DMS79 treated with DMSO at 0.1 percent for 48 hours (cell line): Measurements from ENCODE around the gene ROPN1L.
"Not testable (repeated sequence)": the region's sequence is repeated elsewhere in the genome, so short reads cannot be mapped to it uniquely, and the experiment has no call there.

Experiments
- DNase-seq: peaks from one replicate; lab custom pipeline; 2025; lab: John Stamatoyannopoulos, UW

ROPN1L gene

DNA sequence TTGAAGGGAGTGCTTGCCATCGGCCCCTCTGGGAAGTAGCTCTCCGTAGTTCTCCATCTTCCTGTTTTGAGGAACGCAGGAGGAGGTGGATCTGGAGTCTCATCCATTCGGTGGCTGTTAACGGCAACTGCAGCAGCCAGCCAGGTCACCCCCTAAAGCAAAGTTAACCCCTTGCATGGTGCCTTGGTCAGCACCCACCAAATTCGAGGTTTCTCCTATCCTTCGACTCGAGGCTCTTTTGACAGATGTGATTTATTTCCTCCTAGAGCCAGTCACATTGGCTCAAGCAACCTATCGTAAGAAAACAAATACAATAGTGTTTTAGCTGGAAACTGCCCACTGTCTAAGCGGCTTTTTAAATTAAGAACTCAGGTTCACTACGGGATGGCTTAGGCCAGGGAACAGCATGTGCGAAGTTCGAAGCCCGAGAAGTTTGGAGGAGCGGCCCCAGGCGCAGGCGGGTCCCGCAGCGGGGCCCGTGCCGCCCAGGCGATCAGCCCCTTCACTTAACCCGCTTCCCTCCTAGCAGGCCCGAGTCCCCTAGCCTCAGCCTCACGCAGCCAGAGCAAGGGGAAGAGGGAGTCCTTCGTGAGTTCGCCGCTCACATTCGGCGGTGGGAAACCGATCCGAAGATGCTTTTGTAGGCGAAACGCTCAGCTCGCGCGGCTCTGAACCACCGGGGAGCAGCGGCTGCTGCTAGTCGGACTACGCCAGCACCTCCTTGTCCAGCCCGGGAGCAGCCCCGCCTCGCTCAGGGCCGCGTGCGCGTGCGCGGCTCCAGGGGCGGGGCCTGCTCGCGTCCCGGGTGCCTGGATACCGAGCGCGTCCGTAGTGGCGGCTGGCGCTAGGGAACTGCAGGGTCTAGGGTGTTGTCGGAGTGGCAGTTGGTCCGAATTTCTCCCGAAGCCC lies at the start of gene ROPN1L:
ROPN1L (plus strand) TSS at position 797 of the 909 bp plus-strand sequence. CDS start 289 bp downstream, outside the sequence.
- DNase-seq, result peak; percentile 49

DNA sequence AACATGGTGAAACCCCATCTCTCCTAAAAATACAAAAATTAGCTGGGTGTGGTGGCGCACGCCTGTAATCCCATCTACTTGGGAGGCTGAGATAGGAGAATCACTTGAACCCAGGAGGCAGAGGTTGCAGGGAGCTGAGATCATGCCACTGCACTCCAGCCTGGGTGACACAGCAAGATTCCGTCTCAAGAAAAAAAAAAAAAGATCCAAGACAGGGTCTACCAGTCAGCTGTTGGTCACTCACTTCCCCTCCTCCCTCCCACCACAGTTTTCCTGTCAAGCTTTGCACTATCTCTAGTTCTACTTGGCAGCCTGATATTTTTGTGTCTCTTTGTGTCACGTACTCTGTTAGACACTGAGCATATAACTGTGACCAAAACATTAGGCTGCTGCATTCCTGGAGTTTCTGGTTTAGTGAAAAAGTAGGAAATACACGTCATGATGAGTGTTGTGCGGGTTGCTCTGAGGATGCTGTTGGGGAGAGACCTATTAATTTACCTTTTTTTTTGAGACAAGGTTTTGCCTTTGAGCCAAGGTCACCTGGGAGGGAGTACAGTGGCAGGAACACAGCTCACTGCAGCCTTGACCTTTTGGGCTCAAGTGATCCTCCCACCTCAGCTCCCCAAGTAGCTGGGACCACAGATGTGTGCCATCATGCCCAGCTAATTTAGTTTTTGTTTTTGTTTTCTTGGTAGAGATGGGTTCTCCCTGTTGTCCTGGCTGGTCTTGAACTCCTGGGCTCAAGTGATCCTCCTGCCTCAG lies 48.9 kb upstream of the ROPN1L start:
- DNase-seq, result not testable (repeated sequence)

DNA sequence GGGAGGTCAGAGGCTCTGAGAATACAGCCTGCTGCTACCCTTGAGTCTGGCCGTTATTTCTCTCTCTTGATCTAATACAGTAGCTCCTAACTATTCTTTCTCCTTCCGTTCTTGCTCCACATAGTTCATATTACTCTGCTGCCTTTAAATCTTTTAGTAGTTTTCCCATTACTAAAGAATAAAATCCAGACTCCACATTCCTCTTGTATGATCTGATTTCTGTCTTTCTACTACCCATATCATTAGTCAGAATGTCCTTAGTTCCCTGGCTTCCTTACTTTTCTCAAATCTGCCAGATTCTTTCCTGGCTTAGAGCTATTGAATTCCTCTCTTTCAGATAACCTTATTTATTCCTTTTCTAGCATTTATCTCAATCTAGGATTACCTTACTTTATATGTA lies 48.2 kb upstream of the ROPN1L start:
- no peak for DNase-seq

DNA sequence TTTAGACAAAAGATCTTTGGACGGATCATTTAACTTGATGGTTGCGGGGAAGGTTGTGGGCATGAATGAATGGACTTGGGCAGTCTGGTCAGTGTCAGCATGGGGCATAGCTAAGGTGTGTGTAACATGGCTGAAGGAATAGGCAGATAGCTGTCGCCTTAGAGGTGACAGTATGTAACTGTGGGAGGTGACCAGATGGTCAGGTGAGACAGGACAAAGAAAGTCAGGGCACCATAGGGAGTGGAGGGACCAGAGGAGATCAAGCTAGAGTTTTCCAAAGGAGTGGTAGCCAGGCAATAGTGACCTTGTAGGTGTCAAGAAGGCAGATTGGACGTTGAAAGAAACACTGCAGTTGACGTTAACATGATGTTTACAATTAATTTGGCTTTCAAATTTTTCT lies 45.1 kb upstream of the ROPN1L start:
- no peak for DNase-seq

DNA sequence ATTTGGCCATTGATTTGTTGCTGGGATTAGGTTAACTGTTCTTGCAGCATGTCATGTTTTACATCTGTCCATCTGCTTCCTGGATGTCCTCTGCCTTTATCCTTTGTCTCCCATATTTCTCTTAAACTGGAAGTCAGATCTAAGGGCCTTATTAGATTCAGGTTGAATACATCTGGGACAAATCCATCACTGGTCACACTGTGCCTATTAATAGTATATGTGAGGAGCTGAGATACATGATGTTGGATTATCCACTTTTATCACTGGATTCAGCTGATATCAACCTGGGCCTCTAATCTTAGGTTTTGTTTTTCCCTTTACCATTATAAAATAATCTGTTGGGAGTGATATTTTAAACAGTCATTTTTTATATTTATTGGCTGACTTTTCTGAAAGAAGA lies 41.8 kb upstream of the ROPN1L start:
- DNase-seq, result no peak

DNA sequence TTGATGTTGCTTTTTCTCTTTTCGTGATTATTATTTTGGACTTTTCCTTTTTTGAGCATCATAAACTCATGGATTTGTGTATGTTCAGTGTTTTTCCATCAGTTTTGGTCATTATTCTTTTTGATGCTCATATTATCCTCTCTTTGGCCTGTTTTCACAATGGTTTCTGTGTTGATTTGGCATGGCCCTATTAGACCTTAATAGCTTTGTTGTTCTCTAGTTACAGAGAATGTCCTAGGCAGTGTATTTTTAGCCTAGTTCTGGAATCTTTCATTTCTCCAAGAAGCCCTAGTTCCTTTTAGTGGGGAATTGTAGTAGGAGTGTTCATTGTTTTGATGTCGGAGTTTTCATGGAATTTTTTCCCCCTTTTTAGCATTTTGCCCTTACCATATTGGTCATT lies 41.3 kb upstream of the ROPN1L start:
- no peak for DNase-seq

DNA sequence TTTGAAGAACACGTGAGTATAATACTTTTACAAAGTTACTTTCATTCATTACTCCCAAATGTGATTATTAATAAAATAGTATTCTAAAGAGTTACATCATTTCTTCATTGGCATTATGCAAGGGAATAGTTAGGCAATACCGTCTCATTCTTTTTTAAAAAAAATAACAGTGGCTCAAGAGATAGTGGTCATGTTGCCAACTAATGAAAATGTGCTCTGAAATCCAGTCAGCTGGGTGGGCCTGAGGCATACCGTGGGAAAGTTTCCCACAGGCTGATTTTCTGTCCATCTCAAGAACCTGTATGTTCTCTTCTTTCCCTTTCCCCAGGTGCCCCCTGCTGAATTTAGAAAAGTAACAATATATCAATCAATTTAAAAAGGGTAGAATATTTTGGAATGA lies 40.8 kb upstream of the ROPN1L start:
- no peak for DNase-seq

DNA sequence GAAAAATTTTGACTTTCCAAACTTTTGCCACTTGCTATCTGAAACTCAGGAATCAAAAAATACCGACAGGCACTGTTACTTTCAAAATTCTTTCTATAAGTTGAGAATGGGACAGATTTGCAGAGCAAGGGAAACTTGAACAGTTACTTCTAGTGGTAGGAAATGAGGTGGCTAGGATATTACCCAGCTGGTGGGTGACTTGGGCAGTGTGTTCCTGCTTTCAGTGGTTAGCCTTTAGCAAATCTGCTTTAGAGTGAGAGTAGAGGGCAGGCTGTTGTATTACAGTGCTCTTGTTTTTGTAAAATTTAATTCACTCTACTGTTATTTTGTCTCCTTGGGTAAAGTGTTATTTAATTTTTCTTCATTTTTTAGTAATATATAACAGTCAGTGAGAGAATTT lies 40.2 kb upstream of the ROPN1L start:
- DNase-seq, result no peak

DNA sequence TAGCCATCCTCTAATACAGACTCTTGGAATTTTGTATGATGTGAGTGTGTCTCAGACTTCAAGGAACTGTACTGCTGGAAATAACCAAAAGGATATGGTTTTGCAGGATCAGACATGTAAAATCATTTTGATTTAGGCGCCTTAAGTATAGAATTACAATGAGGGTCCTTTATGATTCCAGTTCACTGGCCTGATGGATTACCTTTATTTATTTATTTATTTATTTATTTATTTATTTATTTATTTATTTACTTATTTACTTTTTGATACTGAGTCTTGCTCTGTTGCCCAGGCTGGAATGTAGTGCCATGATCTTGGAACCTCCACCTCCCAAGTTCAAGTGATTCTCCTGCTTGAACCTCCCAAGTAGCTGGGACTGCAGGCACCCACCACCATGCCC lies 37.9 kb upstream of the ROPN1L start:
- DNase-seq, result no peak

DNA sequence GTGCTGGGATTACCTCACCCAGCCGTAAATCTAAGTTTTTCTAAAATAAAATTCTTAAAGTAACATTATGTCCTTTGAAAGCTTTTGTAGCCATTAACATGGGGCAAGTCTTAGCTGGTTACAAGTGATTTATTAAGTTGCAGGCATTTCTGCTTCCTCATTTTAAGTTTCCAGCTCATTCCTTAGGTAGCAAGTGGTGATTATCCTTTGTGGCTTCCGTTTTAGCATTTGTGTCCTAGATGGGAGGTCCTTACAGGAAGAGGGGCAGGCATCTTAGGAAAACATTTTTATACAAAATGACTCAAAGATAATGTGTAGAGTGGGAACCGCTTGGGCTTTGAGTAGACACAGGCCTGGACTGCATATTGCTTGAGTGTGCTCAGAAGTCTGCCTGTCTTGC lies 35.0 kb upstream of the ROPN1L start:
- DNase-seq, result no peak

DNA sequence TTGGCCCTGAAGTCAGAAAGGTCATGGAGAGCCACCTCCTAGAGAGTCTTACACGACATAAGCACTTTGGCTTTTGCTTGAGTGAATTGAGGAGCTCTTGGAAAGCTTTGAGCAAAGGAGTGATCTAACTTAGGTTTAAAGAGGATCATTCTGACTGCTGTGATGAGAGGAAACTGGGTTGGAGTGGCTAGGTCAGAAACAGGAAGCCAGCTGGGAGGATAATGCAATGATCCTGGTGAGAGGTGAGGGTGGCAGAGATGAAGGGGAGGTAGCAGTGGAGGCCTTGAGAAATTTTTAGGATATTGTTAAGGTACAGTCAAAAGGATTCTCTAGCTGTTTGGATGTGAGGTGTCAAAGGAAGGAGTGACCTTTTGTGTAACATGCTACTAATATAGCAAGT lies 32.2 kb upstream of the ROPN1L start:
- no peak for DNase-seq

DNA sequence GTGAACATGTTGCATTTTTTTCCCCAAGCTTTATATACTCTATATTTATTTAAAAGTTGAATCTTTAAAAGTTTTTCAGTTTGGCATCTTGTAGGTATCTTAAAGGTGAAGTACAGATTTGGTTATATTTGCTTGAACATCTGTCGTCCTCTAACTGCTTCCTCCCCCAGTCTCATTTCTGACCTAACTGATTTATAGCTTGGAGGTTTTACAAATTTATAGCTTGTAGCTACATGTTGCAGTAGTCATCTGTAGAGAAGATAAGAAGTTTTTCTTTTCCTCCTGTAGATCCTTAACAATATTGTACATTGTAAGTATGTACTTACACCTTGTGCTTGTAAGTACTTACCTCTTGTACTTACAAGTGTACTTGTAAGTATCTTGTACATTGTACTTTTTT lies 31.0 kb upstream of the ROPN1L start:
- no peak for DNase-seq

DNA sequence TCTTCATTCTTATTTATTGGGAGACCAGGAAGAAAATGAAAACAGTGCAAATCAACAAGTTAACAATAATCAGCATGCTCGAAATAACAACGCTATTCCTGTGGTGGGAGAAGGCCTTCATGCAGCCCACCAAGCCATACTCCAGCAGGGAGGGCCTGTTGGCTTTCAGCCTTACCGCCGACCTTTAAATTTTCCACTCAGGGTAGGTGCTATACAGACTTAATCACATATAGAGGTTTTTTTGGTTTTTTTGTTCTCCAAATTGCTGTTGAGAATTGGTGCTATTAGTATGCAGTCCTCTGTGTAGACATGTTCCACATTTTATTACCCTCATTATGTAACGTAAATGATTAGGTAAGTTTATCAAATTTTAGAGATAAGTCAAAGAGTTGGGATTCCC lies 30.3 kb upstream of the ROPN1L start:
- DNase-seq, result no peak

DNA sequence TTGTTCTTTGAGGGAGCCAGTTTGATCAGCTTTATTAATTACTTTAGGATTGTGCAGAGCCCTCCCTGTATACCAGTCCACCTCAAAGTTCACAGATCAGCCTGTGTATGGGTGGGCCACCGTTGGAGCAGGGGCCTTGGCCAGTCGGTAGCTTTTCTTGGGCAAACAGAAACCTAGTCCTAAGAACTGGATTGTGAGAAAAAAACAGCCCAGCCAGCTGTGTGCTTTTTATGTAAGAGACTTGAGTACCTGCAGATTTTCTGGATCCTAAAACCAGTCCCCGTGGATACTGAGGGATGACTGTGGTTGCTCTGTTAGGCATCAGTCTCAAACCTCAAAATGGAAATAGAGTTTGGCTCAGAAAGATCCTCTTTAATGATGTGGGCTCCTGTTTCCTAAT lies 24.8 kb upstream of the ROPN1L start:
- DNase-seq, result no peak

DNA sequence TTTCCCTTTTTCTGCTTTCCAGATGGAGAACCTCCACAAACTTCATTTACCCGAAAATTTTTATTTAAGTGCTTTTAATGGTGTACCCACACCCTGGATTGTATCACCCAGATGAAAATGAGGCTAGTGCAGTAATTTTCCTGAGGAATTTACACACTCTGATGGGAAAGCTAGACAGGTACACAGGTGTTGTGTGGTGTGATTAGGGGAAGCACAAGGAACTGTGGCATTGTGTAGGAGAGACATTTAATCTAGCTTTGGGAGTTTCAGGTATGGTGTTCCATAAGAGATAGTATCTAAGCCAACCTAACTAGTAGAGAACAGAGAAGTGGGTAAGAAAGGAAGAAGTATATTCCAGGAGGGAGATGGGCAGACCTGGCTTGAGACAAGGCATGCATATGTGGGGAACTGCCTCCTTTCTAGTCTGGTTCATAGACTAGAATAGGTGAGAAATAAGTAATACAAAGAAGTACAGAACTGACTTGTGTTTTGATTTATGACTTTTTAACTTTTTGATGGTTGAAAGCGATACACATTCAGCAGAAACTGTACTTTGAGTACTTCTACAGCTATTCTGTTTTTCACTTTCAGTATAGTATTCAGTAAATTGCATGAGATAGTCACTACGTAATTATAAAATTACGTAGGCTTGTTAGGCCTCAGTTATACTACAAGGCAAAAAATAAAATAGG lies 22.9 kb upstream of the ROPN1L start:
- no peak for DNase-seq

DNA sequence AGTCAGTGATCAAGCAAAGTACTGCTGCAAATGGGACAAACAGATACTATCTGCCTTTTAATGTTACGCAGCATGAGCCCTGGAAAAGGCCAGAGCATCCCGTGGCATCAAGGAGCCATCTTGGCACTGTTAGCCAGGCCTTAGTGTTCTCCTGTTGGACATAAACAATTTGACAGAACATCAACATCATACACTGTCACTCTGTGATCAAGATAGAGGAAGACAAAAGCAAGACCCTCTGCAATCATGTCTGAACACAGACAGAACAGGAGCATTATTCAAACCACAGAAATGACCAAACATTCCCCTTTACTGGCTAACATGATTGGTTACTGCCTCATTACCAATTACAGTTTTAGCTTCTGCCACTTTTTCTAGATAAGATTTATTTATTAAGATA lies 21.2 kb upstream of the ROPN1L start:
- no peak for DNase-seq

DNA sequence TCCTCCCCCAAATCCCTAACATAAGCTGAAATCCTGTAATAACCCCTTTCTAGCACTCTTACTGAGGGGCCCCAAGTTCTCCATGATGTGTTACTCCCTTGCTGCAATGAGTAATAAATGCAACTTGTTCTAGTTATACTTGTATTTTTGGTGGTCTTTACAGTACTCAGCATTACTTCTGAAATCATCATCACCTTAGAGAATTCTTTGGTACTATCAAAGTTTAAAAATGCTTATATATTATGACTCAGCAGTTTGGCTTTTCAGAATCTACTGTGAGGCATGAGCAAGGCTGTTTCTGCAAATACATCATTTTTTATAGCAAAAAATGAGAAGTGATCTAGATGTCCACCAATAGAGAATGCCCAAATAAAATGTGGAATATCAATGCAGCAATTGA lies 20.7 kb upstream of the ROPN1L start:
- DNase-seq, result no peak

DNA sequence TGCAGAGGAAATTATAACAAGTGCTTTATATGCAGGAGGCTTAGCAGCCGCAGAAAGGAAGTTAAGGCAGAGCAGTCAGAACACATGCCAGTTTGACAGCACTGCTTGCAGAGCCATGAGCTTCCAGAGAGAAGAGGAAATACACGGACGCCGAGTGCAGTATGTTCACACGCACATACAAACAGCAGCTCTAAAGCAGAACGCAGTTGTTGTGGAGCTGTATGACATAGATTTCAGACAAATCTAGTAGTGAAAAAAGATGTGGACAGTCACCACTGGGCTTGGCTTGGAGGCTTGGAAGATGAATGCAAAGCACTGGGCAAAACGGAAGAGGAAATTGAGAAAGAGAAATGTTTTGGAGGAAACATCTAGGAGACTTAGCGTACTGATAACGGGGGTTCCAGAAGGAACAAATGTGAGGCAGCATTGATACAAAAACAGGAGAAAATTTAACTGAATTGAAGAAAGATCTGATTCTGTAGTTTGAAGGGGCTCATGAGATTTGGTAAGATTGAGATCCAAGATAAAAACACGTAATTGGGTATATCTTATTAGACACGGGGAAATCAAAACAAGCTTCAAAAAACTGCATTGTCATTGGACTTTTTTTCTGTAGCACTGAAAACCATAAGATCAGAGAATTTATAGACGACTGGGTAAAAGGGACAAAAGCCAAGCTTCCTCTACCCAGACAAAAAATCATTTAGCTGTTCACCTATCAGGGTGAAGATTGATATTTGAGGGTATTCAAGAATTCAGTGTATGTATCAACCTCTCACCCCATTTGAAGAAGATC lies 19.6 kb upstream of the ROPN1L start:
- no peak for DNase-seq

DNA sequence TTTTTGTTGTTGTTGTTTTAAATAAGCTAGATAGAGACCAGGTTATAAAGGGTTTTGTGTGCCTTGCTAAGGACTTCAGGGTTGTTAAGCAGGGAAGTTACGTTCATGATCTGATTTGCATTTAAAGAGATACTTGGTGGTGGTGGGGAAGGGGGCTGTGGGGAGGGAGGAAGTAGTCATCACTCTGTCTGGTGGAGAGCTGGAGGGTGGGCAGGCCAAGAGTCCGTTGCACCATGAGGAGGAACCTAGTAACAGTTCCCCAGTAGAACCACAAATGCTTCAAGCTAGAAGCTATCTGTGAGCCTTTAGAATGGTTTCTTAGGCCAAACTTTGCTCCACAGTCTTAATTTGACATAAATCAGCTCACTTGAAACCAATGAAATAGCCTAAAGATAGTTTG lies 18.7 kb upstream of the ROPN1L start:
- no peak for DNase-seq

DNA sequence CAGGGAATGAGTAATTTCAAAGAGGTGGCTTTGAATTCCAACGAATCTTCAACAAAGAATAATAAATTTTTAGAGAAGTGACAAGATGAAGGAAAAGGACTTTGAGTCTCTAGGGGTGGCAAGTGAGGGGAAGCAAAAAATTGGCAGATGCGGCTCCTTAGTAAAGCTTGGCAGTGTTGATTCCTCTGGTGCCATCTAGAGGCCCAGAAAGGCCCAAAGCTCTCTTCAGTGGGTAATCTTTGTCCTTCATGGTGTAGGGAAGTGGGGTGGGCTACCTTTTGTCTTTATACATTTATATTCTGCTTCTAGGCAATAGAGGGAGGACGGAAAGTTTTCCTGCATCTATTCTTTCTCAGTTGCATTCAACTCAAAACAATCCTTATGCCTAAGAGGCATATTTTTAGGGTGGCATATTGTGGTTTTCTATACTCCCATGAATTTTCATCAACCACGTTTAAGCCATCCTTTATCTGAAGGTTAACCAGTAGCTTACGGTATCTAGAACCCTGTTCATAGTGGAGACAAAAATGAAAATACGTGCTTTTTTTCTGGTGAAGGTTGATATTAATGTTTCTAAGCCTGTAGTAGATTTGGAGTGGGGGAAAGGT lies 17.5 kb upstream of the ROPN1L start:
- peak; percentile 19 for DNase-seq

DNA sequence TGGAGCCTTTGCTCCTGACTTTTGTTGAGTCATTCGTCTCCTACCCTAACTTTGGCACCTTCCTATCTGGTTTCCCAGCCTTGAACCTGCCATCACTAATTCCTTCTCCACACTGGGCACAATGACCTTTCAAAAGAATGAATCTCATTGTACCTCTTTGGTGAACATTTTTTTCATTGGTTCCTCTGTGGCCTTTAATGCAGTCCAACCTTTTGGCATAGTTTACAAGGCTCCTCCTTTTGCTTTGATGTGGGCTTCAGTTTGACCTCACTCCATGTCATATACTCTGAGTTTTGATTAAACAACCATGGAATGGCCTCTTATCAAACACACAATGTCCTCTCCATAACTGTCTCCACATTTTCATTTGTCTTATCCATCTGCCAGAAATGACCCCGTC lies 14.5 kb upstream of the ROPN1L start:
- DNase-seq, result no peak

DNA sequence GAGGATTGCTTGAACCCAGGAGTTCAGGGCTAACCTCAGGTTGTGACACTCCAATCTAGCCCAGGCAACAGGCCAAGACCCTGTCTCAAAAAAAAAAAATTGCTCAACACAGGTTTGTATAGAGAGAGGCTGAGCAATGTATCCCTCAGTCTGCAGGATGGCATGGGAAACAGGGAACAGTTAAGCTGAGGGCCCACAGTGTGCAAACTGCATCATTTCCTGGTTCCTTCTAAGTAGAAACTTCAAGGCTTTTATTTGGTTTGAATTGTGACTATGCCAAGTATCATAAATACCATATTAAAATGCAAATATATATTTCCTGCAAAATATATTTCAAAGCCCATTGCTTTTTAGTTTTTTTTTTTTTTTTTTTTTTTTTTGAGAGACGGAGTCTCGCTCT lies 13.7 kb upstream of the ROPN1L start:
- no peak for DNase-seq
